HCT116 (cell line): ENCODE data around the gene CHPT1. TPM values are rescaled to one million over a fixed set of nuclear protein-coding genes. Genes with fewer than 3 reads are reported as not detected.

Source experiments
- ATAC-seq: fragments of 200-7000 bp; cut with Tn5 transposase; 2 replicates; pipeline ENCODE4 v1.9.1; 2020; ENCODE audit warnings: mild to moderate bottlenecking, moderate library complexity
- BruUV-seq: library from RNA; stranded (reverse); fragments of 400-500 nt; replicated peaks from 2 replicates; lab custom pipeline; 2021; lab: Mats Ljungman, UMichigan
- CTCF ChIA-PET: fragments of 300-600 bp; sonication (Branson Sonifier 250); formaldehyde crosslinking; loops from one replicate; lab custom pipeline; 2021; ENCODE audit warnings: antibody characterized with exemption; lab: Charles Lee
- POLR2A ChIA-PET: fragments of 300-600, 350-600 bp; sonication (Branson Sonifier 250); formaldehyde crosslinking; loops from one replicate; lab custom pipeline; 2021; ENCODE audit warnings: antibody characterized with exemption; lab: Charles Lee
- RAD21 ChIA-PET, 2 experiments: fragments of 300-600 bp; sonication (Branson Sonifier 250); formaldehyde crosslinking; loops; one replicate each; lab custom pipeline; 2023; ENCODE audit warnings: low total read pairs in 2 of 2; ENCODE audit not compliant: uncharacterized antibody in 2 of 2, unreplicated experiment in 2 of 2, low non-redundant PET in 1 of 2; lab: Charles Lee
- DNase-seq: peaks from one replicate; pipeline ENCODE4 v3.0.0-alpha.2; 2010; ENCODE audit warnings: low read depth, low spot score
- H2AFZ ChIP-seq: fragments of 200-600 bp; shearing (Covaris generic), sonication (generic); 2 replicates; pipeline ENCODE4 v1.6.1; 2017; ENCODE audit warnings: low read depth, mixed run types, mixed read lengths, antibody characterized with exemption, low read length; ENCODE audit not compliant: poor library complexity, severe bottlenecking
- H3K27ac ChIP-seq: 2 replicates; pipeline ENCODE4 v1.5.1; 2012; ENCODE audit warnings: low read depth, low read length
- H3K27me3 ChIP-seq: fragments of 200-600 bp; sonication (generic); 2 replicates; pipeline ENCODE4 v1.6.1; 2016; ENCODE audit warnings: mixed run types, low read length, mixed read lengths; ENCODE audit not compliant: insufficient read depth
- H3K36me3 ChIP-seq, 2 experiments: fragments of 200-500 bp in 1 of 2; fragments of 200-600 bp in 1 of 2; sonication (Bioruptor generic) in 1 of 2; sonication (generic) in 1 of 2; 2 replicates each; pipeline versions ENCODE4 v1.5.1 to v1.6.1; 2014 to 2016; ENCODE audit warnings: low read length in 2 of 2, inconsistent platforms in 1 of 2, mixed read lengths in 1 of 2, mixed run types in 1 of 2; ENCODE audit not compliant: insufficient read depth in 2 of 2, control insufficient read depth in 1 of 2
- H3K4me1 ChIP-seq, 2 experiments: fragments of 200-600 bp in 1 of 2; sonication (generic) in 1 of 2; 2 replicates each; pipeline versions ENCODE4 v1.5.1 to v1.6.1; 2012 to 2017; ENCODE audit warnings: low read length in 2 of 2, inconsistent platforms in 1 of 2, mild to moderate bottlenecking in 1 of 2, mixed read lengths in 1 of 2, mixed run types in 1 of 2, moderate library complexity in 1 of 2; ENCODE audit not compliant: insufficient read depth in 2 of 2, control insufficient read depth in 1 of 2
- H3K4me2 ChIP-seq: fragments of 200-600 bp; sonication (generic); 2 replicates; pipeline ENCODE4 v1.6.1; 2017; ENCODE audit warnings: mixed run types, low read length, mixed read lengths
- H3K4me3 ChIP-seq, 2 experiments: fragments of 200-600 bp in 1 of 2; sonication (generic) in 1 of 2; replicated peaks in 1 of 2; 2 replicates each; pipeline ENCODE4 v1.5.1; 2011 to 2016; ENCODE audit warnings: low read length in 2 of 2, control low read depth in 1 of 2, low read depth in 1 of 2, mild to moderate bottlenecking in 1 of 2, mixed read lengths in 1 of 2, mixed run types in 1 of 2
- H3K79me2 ChIP-seq: fragments of 200-600 bp; sonication (generic); 2 replicates; pipeline ENCODE4 v1.6.1; 2017; ENCODE audit warnings: mild to moderate bottlenecking, mixed run types, low read length, moderate library complexity, mixed read lengths; ENCODE audit not compliant: insufficient read depth
- H3K9ac ChIP-seq: fragments of 200-600 bp; sonication (generic); 2 replicates; pipeline ENCODE4 v1.6.1; 2016; ENCODE audit warnings: low read length, mixed read lengths
- H3K9me2 ChIP-seq: fragments of 200-600 bp; sonication (generic), shearing (Covaris generic); 2 replicates; pipeline ENCODE4 v1.6.1; 2017; ENCODE audit warnings: mixed run types, mild to moderate bottlenecking, moderate library complexity; ENCODE audit not compliant: insufficient read depth
- H3K9me3 ChIP-seq, 2 experiments: fragments of 200-500 bp in 1 of 2; fragments of 200-600 bp in 1 of 2; sonication (Bioruptor generic) in 1 of 2; sonication (generic) in 1 of 2; 2 replicates each; pipeline ENCODE4 v1.6.1; 2014 to 2017; ENCODE audit warnings: low read length in 2 of 2, mixed read lengths in 2 of 2, inconsistent platforms in 1 of 2, low read depth in 1 of 2, mild to moderate bottlenecking in 1 of 2, mixed run types in 1 of 2, moderate library complexity in 1 of 2; ENCODE audit not compliant: control insufficient read depth in 1 of 2, insufficient read depth in 1 of 2
- H4K20me1 ChIP-seq: fragments of 200-600 bp; sonication (generic), shearing (Covaris generic); 2 replicates; pipeline ENCODE4 v1.6.1; 2017; ENCODE audit warnings: mixed run types, mild to moderate bottlenecking, moderate library complexity; ENCODE audit not compliant: insufficient read depth
- CBX3 ChIP-seq: IDR thresholded peaks from 2 replicates; pipeline ENCODE4 v1.6.1; 2012; ENCODE audit warnings: low read depth
- CTCF ChIP-seq, 3 experiments: fragments of 200-600 bp in 1 of 3; sonication (generic) in 1 of 3; IDR thresholded peaks in 2 of 3; conservative IDR thresholded peaks in 1 of 3; 2 replicates each; pipeline ENCODE4 v1.5.1; 2012 to 2017; ENCODE audit warnings: low read depth in 2 of 3, low read length in 2 of 3, antibody characterized with exemption in 1 of 3, borderline replicate concordance in 1 of 3, control low read depth in 1 of 3, mild to moderate bottlenecking in 1 of 3, mixed read lengths in 1 of 3, mixed run types in 1 of 3, moderate library complexity in 1 of 3; ENCODE audit not compliant: insufficient read depth in 1 of 3
- EGR1 ChIP-seq: IDR thresholded peaks from 2 replicates; pipeline ENCODE4 v1.6.1; 2012; ENCODE audit warnings: low read depth
- FOSL1 ChIP-seq: IDR thresholded peaks from 2 replicates; pipeline ENCODE4 v1.6.1; 2012; ENCODE audit warnings: low read depth
- MAX ChIP-seq: IDR thresholded peaks from 2 replicates; pipeline ENCODE4 v1.6.1; 2012
- RAD21 ChIP-seq: IDR thresholded peaks from 2 replicates; pipeline ENCODE4 v1.6.1; 2012; ENCODE audit warnings: low read depth, mild to moderate bottlenecking
- SIN3A ChIP-seq: IDR thresholded peaks from 2 replicates; pipeline ENCODE4 v1.6.1; 2012; ENCODE audit warnings: low read depth
- SP1 ChIP-seq: IDR thresholded peaks from 2 replicates; pipeline ENCODE4 v1.6.1; 2012; ENCODE audit warnings: low read depth
- ZNF274 ChIP-seq: fragments of 200-500 bp; sonication (Bioruptor generic); IDR thresholded peaks from 2 replicates; pipeline ENCODE4 v1.6.1; 2014; ENCODE audit warnings: mild to moderate bottlenecking, low read depth, low read length, inconsistent platforms
- intact Hi-C: fragments of 100-400 bp; cut with micrococcal nuclease; formaldehyde crosslinking; loops from 2 replicates; pipeline ENCODE4 v1.10.0; 2022
- total RNA-seq: library from RNA; stranded (reverse); gene quantifications from one replicate; pipeline ENCODE4 v1.2.1, GENCODE V29; 2021; ENCODE audit not compliant: unreplicated experiment
- TF ChIP-seq, protein P1 (sequence below): IDR thresholded peaks from 2 replicates; pipeline ENCODE4 v1.6.1; 2012
- TF ChIP-seq, protein P2 (sequence below): IDR thresholded peaks from 2 replicates; pipeline ENCODE4 v1.6.1; 2012; ENCODE audit warnings: low read depth

Gene CHPT1
- total RNA-seq, 1 experiment from 2014 or later: 20.1 TPM

DNA sequence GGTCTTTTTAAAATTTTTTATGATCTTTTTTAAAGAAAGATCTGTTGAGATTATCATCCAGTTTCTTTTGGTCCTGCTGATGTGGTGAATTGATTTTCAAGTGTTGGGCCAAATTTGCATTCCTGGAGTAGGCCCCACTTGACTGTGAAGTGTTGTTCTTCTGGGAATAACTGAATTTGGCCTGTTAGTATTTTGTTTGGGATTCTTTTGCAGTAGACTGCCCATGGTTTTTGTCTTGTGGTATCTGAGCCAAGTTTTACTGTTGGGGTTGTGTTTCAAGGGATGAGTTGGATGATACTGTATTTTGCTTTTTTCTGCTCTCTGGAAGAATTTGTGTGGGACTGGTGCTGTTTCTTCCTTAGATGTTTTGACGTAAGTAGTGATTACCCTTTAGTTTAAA, 45.8 kb downstream of the CHPT1 start:
- DNase-seq (no peak), ATAC-seq (no peak)
- peaks cover 0 to 6% of the 10 kb centered on the region in 2 experiments; a peak in 2 of 4 replicates for H3K36me3 ChIP-seq
- no peak overlapping the region for H3K4me3 ChIP-seq
- no peaks in the 10 kb centered on the region for H3K9me3 ChIP-seq
- H3K4me1 ChIP-seq: no peaks in the 10 kb centered on the region
- CTCF ChIA-PET: no interaction called here
- intact Hi-C loops: no loop called here
- H3K9ac ChIP-seq: no peak overlapping the region
- no peaks in the 10 kb centered on the region for H4K20me1 ChIP-seq
- no peak for TF ChIP-seq CTCF (IDR thresholded peaks at IDR 0.05 in 2 of 3, conservative IDR thresholded peaks at IDR 0.05 in 1 of 3; ENCODE audit: borderline replicate concordance in 1 of 3, insufficient read depth in 1 of 3, low read depth in 2 of 3, low read length in 2 of 3)
- TF ChIP-seq FOSL1: no peak
- TF ChIP-seq SP1: no peak
- TF ChIP-seq, protein P1, sequence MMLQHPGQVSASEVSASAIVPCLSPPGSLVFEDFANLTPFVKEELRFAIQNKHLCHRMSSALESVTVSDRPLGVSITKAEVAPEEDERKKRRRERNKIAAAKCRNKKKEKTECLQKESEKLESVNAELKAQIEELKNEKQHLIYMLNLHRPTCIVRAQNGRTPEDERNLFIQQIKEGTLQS: no peak
- TF ChIP-seq MAX: no peak
- TF ChIP-seq, protein P2, sequence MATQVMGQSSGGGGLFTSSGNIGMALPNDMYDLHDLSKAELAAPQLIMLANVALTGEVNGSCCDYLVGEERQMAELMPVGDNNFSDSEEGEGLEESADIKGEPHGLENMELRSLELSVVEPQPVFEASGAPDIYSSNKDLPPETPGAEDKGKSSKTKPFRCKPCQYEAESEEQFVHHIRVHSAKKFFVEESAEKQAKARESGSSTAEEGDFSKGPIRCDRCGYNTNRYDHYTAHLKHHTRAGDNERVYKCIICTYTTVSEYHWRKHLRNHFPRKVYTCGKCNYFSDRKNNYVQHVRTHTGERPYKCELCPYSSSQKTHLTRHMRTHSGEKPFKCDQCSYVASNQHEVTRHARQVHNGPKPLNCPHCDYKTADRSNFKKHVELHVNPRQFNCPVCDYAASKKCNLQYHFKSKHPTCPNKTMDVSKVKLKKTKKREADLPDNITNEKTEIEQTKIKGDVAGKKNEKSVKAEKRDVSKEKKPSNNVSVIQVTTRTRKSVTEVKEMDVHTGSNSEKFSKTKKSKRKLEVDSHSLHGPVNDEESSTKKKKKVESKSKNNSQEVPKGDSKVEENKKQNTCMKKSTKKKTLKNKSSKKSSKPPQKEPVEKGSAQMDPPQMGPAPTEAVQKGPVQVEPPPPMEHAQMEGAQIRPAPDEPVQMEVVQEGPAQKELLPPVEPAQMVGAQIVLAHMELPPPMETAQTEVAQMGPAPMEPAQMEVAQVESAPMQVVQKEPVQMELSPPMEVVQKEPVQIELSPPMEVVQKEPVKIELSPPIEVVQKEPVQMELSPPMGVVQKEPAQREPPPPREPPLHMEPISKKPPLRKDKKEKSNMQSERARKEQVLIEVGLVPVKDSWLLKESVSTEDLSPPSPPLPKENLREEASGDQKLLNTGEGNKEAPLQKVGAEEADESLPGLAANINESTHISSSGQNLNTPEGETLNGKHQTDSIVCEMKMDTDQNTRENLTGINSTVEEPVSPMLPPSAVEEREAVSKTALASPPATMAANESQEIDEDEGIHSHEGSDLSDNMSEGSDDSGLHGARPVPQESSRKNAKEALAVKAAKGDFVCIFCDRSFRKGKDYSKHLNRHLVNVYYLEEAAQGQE: no peak
- no peak for TF ChIP-seq CBX3
- TF ChIP-seq ZNF274: no peak
- TF ChIP-seq EGR1: no peak
- no peak for TF ChIP-seq RAD21
- no peak for TF ChIP-seq SIN3A
- no peak overlapping the region for H3K4me2 ChIP-seq
- no peak overlapping the region for H2AFZ ChIP-seq
- no peaks in the 10 kb centered on the region for H3K79me2 ChIP-seq
- BruUV-seq: no TSS peak
- no peak overlapping the region for H3K27ac ChIP-seq
- POLR2A ChIA-PET: no interaction called here
- no peaks in the 10 kb centered on the region for H3K27me3 ChIP-seq
- H3K9me2 ChIP-seq: no peaks in the 10 kb centered on the region
- RAD21 ChIA-PET: no interaction called here
